ENCODE data around the gene HELZ2. TPM values are rescaled to one million over a fixed set of nuclear protein-coding genes. Genes with fewer than 3 reads are reported as not detected.

Gene HELZ2
- total RNA-seq, 1 donor from 2014 or later, result 17.9 TPM

GRCh38 chr20:63536997-63537524 lies 37.0 kb downstream of the HELZ2 start, which contains the start of gene PTK6:
TSS of gene PTK6 (minus strand) at chr20:63537376. CDS start at chr20:63537314, 62 bp downstream.
- Mint-ChIP-seq H3K36me3 (ENCODE audit: low read depth) (no peaks in the 10 kb centered on the region), H3K4me1 (ENCODE audit: low read depth) (no peaks in the 10 kb centered on the region), H3K27me3 (ENCODE audit: insufficient read depth) (peaks cover 1% of the 10 kb centered on the region), H3K27ac (peak within 1 kb of the TSS; percentile 90), H3K9me3 (no peaks in the 10 kb centered on the region), H3K4me3 (peak within 1 kb of the TSS; percentile 68)
- intact Hi-C loops (cut with micrococcal nuclease), result loop anchor here (1.0 to 5.0 kb wide), 9 partner anchors 16 to 526 kb away; partner anchors contain the start of genes LIME1, PPDPF, SLC2A4RG and TCEA2
- peak; percentile 28 for DNase-seq (ENCODE audit: low spot score)

- peaks cover 1% of the 10 kb centered on the region for H3K27me3 Mint-ChIP-seq (ENCODE audit: insufficient read depth)
- no peaks in the 10 kb centered on the region for H3K9me3 Mint-ChIP-seq
- no peaks in the 10 kb centered on the region for H3K4me1 Mint-ChIP-seq (ENCODE audit: low read depth)
- no peaks in the 10 kb centered on the region for H3K36me3 Mint-ChIP-seq (ENCODE audit: low read depth)
- no peak overlapping the region for H3K4me3 Mint-ChIP-seq
- intact Hi-C loops (cut with micrococcal nuclease), result loop anchor here (2.0 to 5.0 kb wide), 2 partner anchors 172 to 201 kb away; partner anchors contain the start of genes LIME1, SLC2A4RG and ZGPAT
- peak overlapping the region; percentile 52 for H3K27ac Mint-ChIP-seq
- DNase-seq (ENCODE audit: low spot score), result no peak
These were observed 37.6 kb downstream of the HELZ2 start for GRCh38 chr20:63536241-63536977.

GRCh38 chr20:63534831-63535651 lies 39.0 kb downstream of the HELZ2 start:
- Mint-ChIP-seq H3K36me3 (ENCODE audit: low read depth) (no peaks in the 10 kb centered on the region), H3K27ac (no peak overlapping the region), H3K4me3 (no peak overlapping the region), H3K9me3 (no peaks in the 10 kb centered on the region), H3K27me3 (ENCODE audit: insufficient read depth) (peaks cover 1% of the 10 kb centered on the region), H3K4me1 (ENCODE audit: low read depth) (no peaks in the 10 kb centered on the region)
- intact Hi-C loops (cut with micrococcal nuclease), result loop anchor here (5.0 kb wide), 1 partner anchor 202 kb away; the partner anchor contains the start of genes LIME1 and SLC2A4RG
- DNase-seq (ENCODE audit: low spot score), result no peak

DNA sequence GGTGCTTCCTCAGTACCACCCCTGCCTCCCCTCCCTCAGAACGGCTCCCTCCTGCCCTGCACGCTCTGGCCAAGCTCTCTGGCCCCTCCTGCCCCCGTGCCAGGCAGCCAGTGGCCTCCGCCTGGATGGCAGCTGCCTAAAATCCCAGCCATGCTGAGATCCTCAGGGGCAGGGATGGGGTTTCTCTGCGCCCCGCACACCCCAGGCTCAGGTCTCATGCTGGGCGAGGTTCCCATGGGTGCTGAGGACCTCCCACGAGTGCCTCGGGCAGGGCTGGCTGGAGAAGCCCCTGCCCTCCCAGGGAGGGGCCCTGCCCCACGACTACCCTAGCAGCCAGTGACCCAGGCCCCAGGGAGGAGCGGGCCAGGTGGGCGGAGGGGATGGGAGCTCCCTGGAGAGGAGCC lies 39.6 kb downstream of the HELZ2 start:
- intact Hi-C loops (cut with micrococcal nuclease), result no loop called here
- Mint-ChIP-seq H3K36me3 (ENCODE audit: low read depth) (no peaks in the 10 kb centered on the region), H3K27me3 (ENCODE audit: insufficient read depth) (peaks cover 1% of the 10 kb centered on the region), H3K4me3 (no peak overlapping the region), H3K27ac (no peak overlapping the region), H3K4me1 (ENCODE audit: low read depth) (no peaks in the 10 kb centered on the region), H3K9me3 (no peaks in the 10 kb centered on the region)
- DNase-seq (ENCODE audit: low spot score), result no peak

DNA sequence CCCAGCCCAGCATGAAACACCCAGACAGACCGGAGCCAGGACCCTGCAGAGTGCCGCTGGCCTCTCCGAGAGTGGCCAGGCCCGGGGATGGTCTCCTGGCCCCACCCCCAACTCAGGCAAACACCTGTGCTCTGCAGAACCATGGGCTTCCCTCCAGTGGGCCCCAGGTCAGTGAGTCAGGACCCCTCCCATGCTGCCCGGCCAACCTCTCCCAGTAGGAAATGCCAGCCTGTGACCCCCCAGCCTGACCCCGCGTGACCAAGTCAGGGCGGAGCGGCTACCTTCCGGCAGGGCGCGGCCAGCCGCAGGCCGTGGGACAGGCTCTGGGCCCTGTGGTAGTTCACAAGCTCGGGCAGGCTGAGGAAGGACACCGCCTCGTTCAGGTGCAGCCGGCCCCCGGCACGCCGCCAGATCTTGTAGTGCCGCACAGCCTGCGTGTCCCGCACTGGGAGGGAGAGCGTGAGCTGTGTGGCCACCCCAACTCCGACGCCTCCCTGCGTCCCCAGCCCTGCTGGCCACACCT lies 40.1 kb downstream of the HELZ2 start:
- intact Hi-C loops (cut with micrococcal nuclease), result no loop called here
- no peaks in the 10 kb centered on the region for H3K4me1 Mint-ChIP-seq (ENCODE audit: low read depth)
- no peaks in the 10 kb centered on the region for H3K36me3 Mint-ChIP-seq (ENCODE audit: low read depth)
- DNase-seq (ENCODE audit: low spot score), result no peak
- H3K27me3 Mint-ChIP-seq (ENCODE audit: insufficient read depth), result peaks cover 1% of the 10 kb centered on the region
- no peak overlapping the region for H3K27ac Mint-ChIP-seq
- H3K9me3 Mint-ChIP-seq, result no peaks in the 10 kb centered on the region
- H3K4me3 Mint-ChIP-seq, result no peak overlapping the region

DNA sequence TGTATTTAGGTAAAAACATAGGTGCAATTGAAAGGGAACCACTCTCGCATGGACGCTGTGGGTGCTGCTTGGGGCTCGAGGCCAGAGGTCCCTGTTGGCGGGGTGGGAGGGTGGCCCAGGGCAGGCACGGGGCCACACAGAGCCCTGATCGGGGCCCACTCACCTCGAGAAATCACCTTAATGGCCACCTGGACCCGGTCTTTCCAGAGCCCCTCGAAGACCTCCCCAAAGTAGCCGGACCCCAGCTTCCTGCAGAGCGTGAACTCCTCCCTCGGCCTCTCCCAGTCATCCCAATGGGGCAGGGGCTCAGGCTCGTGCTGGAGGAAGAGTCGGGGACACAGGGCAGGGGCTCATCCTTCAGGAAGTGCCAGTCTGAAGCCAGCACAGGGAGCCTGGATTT lies 40.7 kb downstream of the HELZ2 start:
- Mint-ChIP-seq H3K27me3 (ENCODE audit: insufficient read depth) (peaks cover 1% of the 10 kb centered on the region), H3K27ac (no peak overlapping the region), H3K9me3 (no peaks in the 10 kb centered on the region), H3K4me3 (no peak overlapping the region), H3K36me3 (ENCODE audit: low read depth) (no peaks in the 10 kb centered on the region), H3K4me1 (ENCODE audit: low read depth) (no peaks in the 10 kb centered on the region)
- intact Hi-C loops (cut with micrococcal nuclease), result no loop called here
- DNase-seq (ENCODE audit: low spot score), result no peak

DNA sequence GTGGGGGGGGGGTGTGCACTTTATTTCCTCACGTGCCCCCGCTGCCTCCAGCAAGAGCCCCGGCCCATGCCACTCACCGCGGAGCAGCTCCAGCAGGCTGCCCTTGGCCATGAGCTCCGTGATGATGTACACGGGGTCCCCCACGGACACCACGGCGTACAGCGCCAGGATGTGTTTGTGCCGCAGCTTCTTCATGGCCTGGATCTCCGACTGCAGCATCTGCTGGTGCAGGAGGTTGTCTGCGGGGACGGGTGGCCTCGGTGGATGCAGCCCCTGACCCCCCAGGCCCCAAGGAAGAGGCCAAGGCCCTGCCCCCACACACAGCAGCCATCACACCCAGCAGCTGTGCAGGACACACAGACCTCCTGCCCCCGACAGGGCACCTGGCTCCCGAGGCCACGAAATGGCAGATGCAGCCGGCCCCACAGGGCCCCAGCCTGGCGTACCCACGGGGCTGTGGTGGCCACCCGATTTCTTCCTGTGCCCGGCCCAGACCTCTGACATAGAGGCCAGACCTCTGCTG lies 41.5 kb downstream of the HELZ2 start:
- DNase-seq (ENCODE audit: low spot score), result no peak
- intact Hi-C loops (cut with micrococcal nuclease), result no loop called here

DNA sequence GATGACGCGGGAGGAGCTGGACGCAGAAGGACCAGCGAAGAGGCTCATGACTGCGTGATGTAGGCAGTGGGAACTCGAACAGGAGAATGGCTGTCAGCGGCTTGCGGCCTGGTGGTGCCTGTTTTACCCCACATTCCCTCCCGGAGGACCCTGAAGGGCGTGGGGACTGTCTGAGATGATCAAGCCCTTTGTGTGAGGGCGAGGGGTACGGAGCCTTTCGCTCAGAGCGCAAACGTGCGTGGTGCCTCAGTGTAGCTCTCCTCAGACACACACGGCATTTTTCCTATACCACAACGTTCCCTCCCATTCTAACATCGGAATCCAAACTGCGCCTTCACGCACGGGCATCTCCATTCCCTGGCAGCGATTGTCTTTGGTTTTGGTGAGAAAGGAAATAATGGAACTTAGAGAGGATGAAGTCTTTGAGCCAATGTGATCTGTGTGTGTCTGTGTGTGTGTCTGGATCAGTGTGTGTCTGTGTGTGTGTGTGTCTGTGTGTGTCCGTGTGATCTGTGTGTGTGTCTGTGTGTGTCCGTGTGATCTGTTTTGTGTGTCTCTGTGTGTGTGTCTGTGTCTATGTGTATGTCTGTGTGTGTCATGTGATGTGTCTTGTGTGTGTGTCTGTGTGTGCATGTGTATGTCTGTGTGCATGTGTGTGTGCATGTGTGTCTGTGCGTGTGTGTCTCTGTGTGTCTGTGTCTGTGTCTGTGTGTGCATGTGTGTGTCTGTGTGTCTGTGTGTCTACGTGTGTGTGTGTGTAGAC lies 42.2 kb downstream of the HELZ2 start:
- Mint-ChIP-seq H3K4me1 (ENCODE audit: low read depth) (no peaks in the 10 kb centered on the region), H3K27me3 (ENCODE audit: insufficient read depth) (peaks cover 1% of the 10 kb centered on the region), H3K4me3 (no peak overlapping the region), H3K9me3 (no peaks in the 10 kb centered on the region), H3K27ac (no peak overlapping the region), H3K36me3 (ENCODE audit: low read depth) (no peaks in the 10 kb centered on the region)
- DNase-seq (ENCODE audit: low spot score), result no peak
- intact Hi-C loops (cut with micrococcal nuclease), result no loop called here

More for the DNA sequence above, 41.5 kb downstream of the HELZ2 start:
- Mint-ChIP-seq H3K36me3 (ENCODE audit: low read depth) (no peaks in the 10 kb centered on the region), H3K4me1 (ENCODE audit: low read depth) (no peaks in the 10 kb centered on the region), H3K9me3 (no peaks in the 10 kb centered on the region), H3K4me3 (no peak overlapping the region), H3K27ac (no peak overlapping the region), H3K27me3 (ENCODE audit: insufficient read depth) (peaks cover 1% of the 10 kb centered on the region)

DNA sequence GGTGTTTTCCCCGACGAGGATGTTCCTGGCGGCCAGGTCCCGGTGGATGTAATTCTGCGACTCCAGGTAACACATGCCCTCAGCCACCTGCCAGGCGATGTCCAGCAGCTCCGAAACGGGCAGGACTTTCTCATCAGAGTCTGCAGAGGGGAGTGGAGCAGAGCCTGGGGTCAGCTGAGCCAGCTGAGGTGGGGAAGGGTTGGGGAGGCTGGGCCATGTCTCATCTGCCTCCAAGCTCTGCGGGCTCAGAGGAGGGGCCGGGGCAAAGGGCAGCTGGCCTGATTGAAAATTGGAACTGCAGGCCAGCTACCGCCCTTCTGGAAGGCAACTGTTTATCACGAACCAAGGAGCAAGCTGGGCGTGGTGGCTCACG lies 43.3 kb downstream of the HELZ2 start:
- Mint-ChIP-seq H3K4me1 (ENCODE audit: low read depth) (no peaks in the 10 kb centered on the region), H3K4me3 (no peak overlapping the region), H3K27me3 (ENCODE audit: insufficient read depth) (peaks cover 1% of the 10 kb centered on the region), H3K9me3 (no peaks in the 10 kb centered on the region), H3K27ac (no peak overlapping the region), H3K36me3 (ENCODE audit: low read depth) (no peaks in the 10 kb centered on the region)
- DNase-seq (ENCODE audit: low spot score), result no peak
- intact Hi-C loops (cut with micrococcal nuclease), result no loop called here

DNA sequence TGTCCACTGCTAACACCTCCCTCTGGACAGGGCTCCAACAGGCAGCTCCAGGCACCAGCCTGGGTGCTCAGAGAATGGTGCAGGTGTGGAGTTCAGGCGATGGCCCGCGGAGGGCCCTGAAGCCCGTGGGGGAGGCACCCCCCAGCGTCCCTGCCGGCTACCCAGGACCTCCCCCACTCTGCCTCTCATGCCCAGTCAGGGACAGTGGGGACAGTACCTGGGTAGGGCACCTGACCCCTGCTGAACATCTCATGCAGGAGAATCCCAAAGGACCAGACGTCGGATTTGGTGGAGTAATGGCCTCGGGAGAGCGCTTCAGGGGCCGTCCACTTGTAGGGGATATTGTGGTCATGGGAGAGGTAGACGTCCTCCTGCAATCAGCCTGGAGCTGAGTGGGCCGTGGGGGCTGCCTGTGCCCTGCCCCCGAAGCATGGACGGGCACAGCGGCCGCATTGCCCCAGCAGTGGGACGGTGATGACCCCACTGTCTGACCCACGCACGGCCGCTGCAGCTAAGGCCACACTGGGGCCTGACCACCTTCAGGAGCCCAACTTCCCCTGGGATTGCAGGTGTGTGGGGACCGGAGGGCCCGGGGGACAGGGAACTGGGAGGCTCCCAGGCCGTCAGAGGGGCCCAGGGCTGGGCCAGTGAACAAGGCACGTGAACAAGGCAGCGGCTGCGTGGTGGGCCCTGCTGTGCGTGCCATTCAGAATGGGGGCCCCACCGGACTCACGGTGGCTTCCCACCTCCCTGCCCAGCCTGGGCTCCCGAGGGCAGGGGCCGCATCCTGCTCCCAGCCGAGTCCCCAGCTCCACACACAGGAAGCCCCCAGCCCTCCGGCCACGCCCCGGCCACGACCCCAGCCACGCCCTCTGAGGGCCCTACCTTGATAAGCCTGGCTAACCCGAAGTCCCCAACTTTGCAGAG lies 43.9 kb downstream of the HELZ2 start:
- no peak for DNase-seq (ENCODE audit: low spot score)
- H3K4me1 Mint-ChIP-seq (ENCODE audit: low read depth), result no peaks in the 10 kb centered on the region

DNA sequence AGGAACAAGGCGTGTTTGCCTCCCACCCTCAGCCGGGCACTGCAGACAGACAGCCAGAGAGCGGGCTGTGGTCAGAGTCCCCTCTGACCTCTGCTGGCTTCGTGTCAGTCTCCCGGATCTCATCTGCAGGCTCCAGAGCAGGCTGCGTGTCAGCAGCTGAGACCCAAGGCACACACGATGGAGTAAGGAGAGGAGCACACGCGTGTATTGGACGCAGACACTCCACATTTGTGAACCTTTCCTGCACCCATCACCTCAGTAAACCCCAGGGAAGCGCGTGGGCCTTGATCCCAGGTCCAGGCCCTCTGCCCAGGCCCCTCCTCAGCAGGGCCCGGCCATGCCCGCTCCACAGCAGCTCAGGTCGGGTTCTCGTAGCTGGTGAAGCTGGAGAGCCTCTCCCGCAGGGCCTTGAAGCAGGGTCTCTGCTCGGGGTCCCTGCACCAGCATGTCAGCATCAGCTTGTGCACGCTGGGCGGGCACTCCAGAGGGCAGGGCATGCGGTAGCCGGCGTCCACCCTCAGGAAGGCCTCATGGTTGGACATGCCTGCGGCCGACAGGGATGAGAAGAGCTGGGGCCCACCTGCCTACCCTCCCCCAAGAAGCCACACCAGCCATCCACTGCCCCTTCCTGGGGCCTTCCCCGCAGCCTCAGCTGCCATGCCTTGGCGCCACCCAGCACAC lies 44.7 kb downstream of the HELZ2 start:
- no peak for DNase-seq (ENCODE audit: low spot score)
- no peaks in the 10 kb centered on the region for H3K9me3 Mint-ChIP-seq

More for the DNA sequence above, 43.9 kb downstream of the HELZ2 start:
- intact Hi-C loops (cut with micrococcal nuclease), result no loop called here
- H3K36me3 Mint-ChIP-seq (ENCODE audit: low read depth), result no peaks in the 10 kb centered on the region
- no peaks in the 10 kb centered on the region for H3K9me3 Mint-ChIP-seq
- peaks cover 1% of the 10 kb centered on the region for H3K27me3 Mint-ChIP-seq (ENCODE audit: insufficient read depth)
- H3K4me3 Mint-ChIP-seq, result no peak overlapping the region
- H3K27ac Mint-ChIP-seq, result no peak overlapping the region

More for the DNA sequence above, 44.7 kb downstream of the HELZ2 start:
- intact Hi-C loops (cut with micrococcal nuclease), result no loop called here
- Mint-ChIP-seq H3K27ac (no peak overlapping the region), H3K36me3 (ENCODE audit: low read depth) (no peaks in the 10 kb centered on the region), H3K4me3 (no peak overlapping the region), H3K27me3 (ENCODE audit: insufficient read depth) (peaks cover 1% of the 10 kb centered on the region), H3K4me1 (ENCODE audit: low read depth) (no peaks in the 10 kb centered on the region)
